HK-2 (cell line): ENCODE results near the gene PHACTR1.

Source experiments
- DNase-seq: peaks from one replicate; pipeline ENCODE4 v3.0.0-alpha.2; 2018; ENCODE audit not compliant: unreplicated experiment

PHACTR1 gene

GRCh38 chr6:13071550-13072345, 355.2 kb downstream of the PHACTR1 start:
- no peak for DNase-seq

- DNase-seq, result no peak
Measured at GRCh38 chr6:13072686-13073347, 356.2 kb downstream of the PHACTR1 start.

- no peak for DNase-seq
Measured at GRCh38 chr6:13074415-13075140, 358.0 kb downstream of the PHACTR1 start.

GRCh38 chr6:13075141-13075845, 358.7 kb downstream of the PHACTR1 start:
- no peak for DNase-seq

GRCh38 chr6:13076575-13076974, 360.0 kb downstream of the PHACTR1 start:
- DNase-seq, result no peak

- DNase-seq, result no peak
Measured at GRCh38 chr6:13077117-13077516, 360.6 kb downstream of the PHACTR1 start.

- no peak for DNase-seq
Measured at GRCh38 chr6:13079096-13079723, 362.6 kb downstream of the PHACTR1 start.

GRCh38 chr6:13080462-13081188, 364.1 kb downstream of the PHACTR1 start:
- DNase-seq, result no peak

GRCh38 chr6:13081189-13081563, 364.6 kb downstream of the PHACTR1 start:
- DNase-seq, result no peak

GRCh38 chr6:13089296-13089994, 372.9 kb downstream of the PHACTR1 start:
- no peak for DNase-seq

GRCh38 chr6:13091192-13091591, 374.6 kb downstream of the PHACTR1 start:
- DNase-seq, result no peak

GRCh38 chr6:13094781-13095425, 378.3 kb downstream of the PHACTR1 start:
- DNase-seq, result no peak

- DNase-seq, result no peak
Measured at GRCh38 chr6:13096084-13096483, 379.5 kb downstream of the PHACTR1 start.

- no peak for DNase-seq
Measured at GRCh38 chr6:13097454-13097853, 380.9 kb downstream of the PHACTR1 start.

GRCh38 chr6:13098006-13098405, 381.4 kb downstream of the PHACTR1 start:
- DNase-seq, result no peak

GRCh38 chr6:13098793-13099570, 382.4 kb downstream of the PHACTR1 start:
- no peak for DNase-seq

GRCh38 chr6:13099771-13100170, 383.2 kb downstream of the PHACTR1 start:
- no peak for DNase-seq

- no peak for DNase-seq
Measured at GRCh38 chr6:13101409-13101808, 384.8 kb downstream of the PHACTR1 start.

GRCh38 chr6:13101985-13102384, 385.4 kb downstream of the PHACTR1 start:
- DNase-seq, result no peak
